Tibial nerve (tissue), 4 donors: ENCODE data around the gene FNTB. TPM values are rescaled to one million over a fixed set of nuclear protein-coding genes. Genes with fewer than 3 reads are reported as not detected.

Experiments used
- DNase-seq, 2 donors: peaks; one replicate each; pipeline ENCODE4 v3.0.0-alpha.2; 2019; ENCODE audit warnings: low spot score in 2 of 2
- H3K27ac ChIP-seq, 4 donors: fragments of 200-600 bp; sonication (generic) in 3 of 4; one replicate each; pipeline ENCODE4 v1.5.1; 2017 to 2019; ENCODE audit warnings: mild to moderate bottlenecking in 1 of 4
- H3K27me3 ChIP-seq, 2 donors: fragments of 200-600 bp; sonication (generic) in 1 of 2; one replicate each; pipeline versions ENCODE4 v1.5.1 to v1.6.0; 2017 to 2019
- H3K36me3 ChIP-seq, 3 donors: fragments of 200-600 bp; sonication (generic); one replicate each; pipeline ENCODE4 v1.5.1; 2018 to 2019
- H3K4me1 ChIP-seq, 4 donors: fragments of 200-600 bp; sonication (generic) in 3 of 4; one replicate each; pipeline ENCODE4 v1.5.1; 2017 to 2019
- H3K4me3 ChIP-seq, 4 donors: fragments of 200-600 bp; sonication (generic) in 3 of 4; one replicate each; pipeline ENCODE4 v1.5.1; 2017 to 2019; ENCODE audit warnings: mild to moderate bottlenecking in 1 of 4, moderate library complexity in 1 of 4
- H3K9me3 ChIP-seq, 4 donors: fragments of 200-600 bp; sonication (generic) in 3 of 4; one replicate each; pipeline ENCODE4 v1.5.1; 2017 to 2019
- EP300 ChIP-seq, 2 donors: sonication (generic); formaldehyde crosslinking; IDR thresholded peaks; one replicate each; pipeline ENCODE4 v1.6.1; 2017; ENCODE audit warnings: antibody characterized with exemption in 2 of 2, mild to moderate bottlenecking in 1 of 2
- POLR2A ChIP-seq, 2 donors: fragments of 450-650 bp; IDR thresholded peaks; one replicate each; pipeline ENCODE4 v1.6.1; 2017; ENCODE audit warnings: antibody characterized with exemption in 2 of 2, mild to moderate bottlenecking in 2 of 2, moderate library complexity in 2 of 2
- WGBS, 2 donors: methylation state at CpG; one replicate each; pipeline ENCODE4 v1.1.5; 2018; 5-methylcytosine and 5-hydroxymethylcytosine counted together
- total RNA-seq, 4 donors: library from RNA; depleted of rRNA; stranded (reverse); fragments of >200 nt; gene quantifications; one replicate each; pipeline ENCODE4 v1.1.0, GENCODE V29; 2016
- TF ChIP-seq, protein P1 (sequence below), 5 experiments: fragments of 200-600 bp in 3 of 5; fragments of 450-650 bp in 2 of 5; sonication (generic) in 3 of 5; IDR thresholded peaks; one replicate each; pipeline ENCODE4 v1.5.1; 2016 to 2019; ENCODE audit warnings: antibody characterized with exemption in 5 of 5, mild to moderate bottlenecking in 3 of 5, moderate library complexity in 2 of 5

Gene FNTB
- total RNA-seq, 4 donors from 2014 or later: 21.0 to 34.5 (median 31.0) TPM

DNA sequence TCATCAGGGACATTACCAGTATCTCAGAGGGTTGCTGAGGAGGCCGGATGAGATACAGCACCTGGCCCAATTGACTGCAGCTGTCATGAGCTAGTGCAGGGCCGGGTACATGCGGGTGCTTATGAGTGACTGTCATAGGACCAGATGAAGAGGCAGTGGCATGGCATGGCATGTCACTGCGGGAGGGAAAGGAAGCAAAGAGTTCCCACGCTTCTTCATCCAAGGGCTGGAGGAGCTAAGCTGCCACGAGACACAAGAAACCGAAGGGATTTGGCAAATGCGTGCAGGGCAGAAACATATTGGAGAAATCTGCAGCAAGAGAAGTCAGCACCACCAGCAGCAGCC, 33.4 kb upstream of the FNTB start:
- peaks cover 0 to 65% (median 0%) of the 10 kb centered on the region in 3 donors for H3K36me3 ChIP-seq
- no peak for DNase-seq
- no peak overlapping the region for H3K27ac ChIP-seq
- no peaks in the 10 kb centered on the region for H3K4me1 ChIP-seq
- 89 to 97% methylated on average over 8 of the region's 8 CpGs for WGBS, 2 donors
- H3K4me3 ChIP-seq: no peak overlapping the region
- TF ChIP-seq, protein P1, sequence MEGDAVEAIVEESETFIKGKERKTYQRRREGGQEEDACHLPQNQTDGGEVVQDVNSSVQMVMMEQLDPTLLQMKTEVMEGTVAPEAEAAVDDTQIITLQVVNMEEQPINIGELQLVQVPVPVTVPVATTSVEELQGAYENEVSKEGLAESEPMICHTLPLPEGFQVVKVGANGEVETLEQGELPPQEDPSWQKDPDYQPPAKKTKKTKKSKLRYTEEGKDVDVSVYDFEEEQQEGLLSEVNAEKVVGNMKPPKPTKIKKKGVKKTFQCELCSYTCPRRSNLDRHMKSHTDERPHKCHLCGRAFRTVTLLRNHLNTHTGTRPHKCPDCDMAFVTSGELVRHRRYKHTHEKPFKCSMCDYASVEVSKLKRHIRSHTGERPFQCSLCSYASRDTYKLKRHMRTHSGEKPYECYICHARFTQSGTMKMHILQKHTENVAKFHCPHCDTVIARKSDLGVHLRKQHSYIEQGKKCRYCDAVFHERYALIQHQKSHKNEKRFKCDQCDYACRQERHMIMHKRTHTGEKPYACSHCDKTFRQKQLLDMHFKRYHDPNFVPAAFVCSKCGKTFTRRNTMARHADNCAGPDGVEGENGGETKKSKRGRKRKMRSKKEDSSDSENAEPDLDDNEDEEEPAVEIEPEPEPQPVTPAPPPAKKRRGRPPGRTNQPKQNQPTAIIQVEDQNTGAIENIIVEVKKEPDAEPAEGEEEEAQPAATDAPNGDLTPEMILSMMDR (IDR thresholded peaks at IDR 0.05): no peak
- TF ChIP-seq EP300 (IDR thresholded peaks at IDR 0.05) (no peak), POLR2A (IDR thresholded peaks at IDR 0.05) (no peak)
- H3K27me3 ChIP-seq: no peaks in the 10 kb centered on the region
- H3K9me3 ChIP-seq: no peaks in the 10 kb centered on the region

DNA sequence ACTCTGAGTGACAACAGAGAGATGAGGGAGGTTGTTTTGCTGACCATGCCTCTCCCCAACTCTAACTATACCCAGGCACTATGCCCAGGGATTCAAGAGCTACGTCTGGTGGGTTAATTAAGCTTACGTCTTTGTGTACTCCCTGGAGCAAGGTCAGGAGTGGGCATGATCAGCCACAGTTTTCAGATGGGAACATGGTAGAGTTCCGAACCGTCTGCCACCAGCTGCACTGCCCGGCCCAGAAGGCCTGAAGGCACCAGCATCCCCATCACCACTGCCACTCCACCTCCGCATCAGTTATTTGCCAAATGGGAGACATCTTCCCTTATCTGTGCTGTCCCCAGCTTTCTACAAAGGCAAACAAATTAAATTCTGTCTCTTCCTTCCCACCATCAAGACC, 33.0 kb upstream of the FNTB start:
- Histone ChIP-seq H3K9me3 (no peaks in the 10 kb centered on the region), H3K36me3 (peaks cover 0 to 61% (median 0%) of the 10 kb centered on the region in 3 donors), H3K27ac (no peak overlapping the region), H3K4me1 (no peaks in the 10 kb centered on the region), H3K27me3 (no peaks in the 10 kb centered on the region), H3K4me3 (no peak overlapping the region)
- WGBS, 2 donors: 85 to 91% methylated on average over 6 of the region's 6 CpGs
- DNase-seq: no peak
- TF ChIP-seq, protein P1 (IDR thresholded peaks at IDR 0.05): no peak
- no peak for TF ChIP-seq POLR2A (IDR thresholded peaks at IDR 0.05)
- no peak for TF ChIP-seq EP300 (IDR thresholded peaks at IDR 0.05)

DNA sequence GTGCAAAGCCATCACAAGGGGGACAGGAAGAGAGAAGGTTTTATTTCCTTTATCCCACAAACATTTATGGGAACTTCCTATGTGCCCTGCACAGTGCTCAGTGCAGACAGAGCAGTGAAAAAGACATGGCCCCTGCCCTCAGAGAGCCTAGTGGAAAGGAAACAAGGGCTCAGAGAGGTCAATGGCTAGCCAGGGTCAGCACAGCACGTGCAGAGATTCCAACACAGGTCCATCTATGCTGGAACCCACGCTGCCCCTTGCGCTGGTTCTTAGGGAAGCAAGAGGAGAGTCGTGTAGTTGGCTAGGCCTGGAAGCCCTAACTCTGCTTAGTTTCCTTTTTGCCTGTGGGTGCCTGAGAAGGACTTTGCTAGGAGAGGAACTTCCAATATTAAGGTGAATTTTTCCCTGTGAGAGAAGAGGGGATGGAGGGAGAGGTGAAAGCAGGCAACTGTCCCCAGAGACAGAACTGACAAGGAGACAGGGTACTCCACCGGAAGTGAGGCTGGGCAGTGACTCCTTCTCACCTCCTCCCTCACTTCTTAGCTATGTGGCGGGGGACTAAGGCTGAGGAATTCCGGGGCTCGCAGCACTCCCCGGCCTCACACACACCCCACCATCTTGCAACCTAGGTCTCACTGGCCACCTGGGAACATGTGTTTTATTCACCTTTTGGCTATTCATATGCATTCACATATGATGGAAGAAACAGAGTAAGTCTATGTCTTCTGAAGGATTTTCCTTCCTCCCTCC, 32.0 kb upstream of the FNTB start:
- Histone ChIP-seq H3K4me1 (no peaks in the 10 kb centered on the region), H3K27me3 (no peaks in the 10 kb centered on the region), H3K4me3 (no peak overlapping the region), H3K27ac (no peak overlapping the region), H3K36me3 (peaks cover 0 to 52% (median 0%) of the 10 kb centered on the region in 3 donors), H3K9me3 (no peaks in the 10 kb centered on the region)
- DNase-seq: no peak
- TF ChIP-seq EP300 (IDR thresholded peaks at IDR 0.05): no peak
- no peak for TF ChIP-seq POLR2A (IDR thresholded peaks at IDR 0.05)
- TF ChIP-seq, protein P1 (IDR thresholded peaks at IDR 0.05): no peak
- WGBS, 2 donors: 79 to 85% methylated on average over 9 of the region's 9 CpGs

DNA sequence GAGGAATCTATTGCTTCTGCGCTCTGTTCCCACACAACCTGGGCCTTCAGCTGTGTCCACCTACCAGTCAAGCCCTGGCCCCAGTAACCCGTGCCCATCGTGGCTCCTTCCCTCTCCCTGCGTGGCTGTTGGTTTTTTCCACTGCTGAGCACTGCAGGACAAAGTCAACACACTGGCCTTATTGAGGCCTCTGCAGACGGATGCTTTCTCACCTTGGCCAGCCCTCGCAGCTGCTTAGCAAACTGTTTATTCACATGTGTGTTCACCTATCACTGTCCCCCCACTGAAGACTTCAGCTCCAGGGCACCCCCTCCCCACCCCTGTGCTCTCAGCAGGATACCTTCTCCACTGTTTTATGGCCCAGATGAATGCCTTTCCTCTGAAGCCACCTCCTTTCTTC, 31.4 kb upstream of the FNTB start:
- no peaks in the 10 kb centered on the region for H3K4me1 ChIP-seq
- no peak overlapping the region for H3K27ac ChIP-seq
- no peak for DNase-seq
- no peaks in the 10 kb centered on the region for H3K9me3 ChIP-seq
- WGBS, 2 donors: 67 to 74% methylated on average over 6 of the region's 6 CpGs
- H3K4me3 ChIP-seq: no peak overlapping the region
- peaks cover 0 to 46% (median 0%) of the 10 kb centered on the region in 3 donors for H3K36me3 ChIP-seq
- TF ChIP-seq, protein P1 (IDR thresholded peaks at IDR 0.05): no peak
- TF ChIP-seq EP300 (IDR thresholded peaks at IDR 0.05) (no peak), POLR2A (IDR thresholded peaks at IDR 0.05) (no peak)
- H3K27me3 ChIP-seq: no peaks in the 10 kb centered on the region

DNA sequence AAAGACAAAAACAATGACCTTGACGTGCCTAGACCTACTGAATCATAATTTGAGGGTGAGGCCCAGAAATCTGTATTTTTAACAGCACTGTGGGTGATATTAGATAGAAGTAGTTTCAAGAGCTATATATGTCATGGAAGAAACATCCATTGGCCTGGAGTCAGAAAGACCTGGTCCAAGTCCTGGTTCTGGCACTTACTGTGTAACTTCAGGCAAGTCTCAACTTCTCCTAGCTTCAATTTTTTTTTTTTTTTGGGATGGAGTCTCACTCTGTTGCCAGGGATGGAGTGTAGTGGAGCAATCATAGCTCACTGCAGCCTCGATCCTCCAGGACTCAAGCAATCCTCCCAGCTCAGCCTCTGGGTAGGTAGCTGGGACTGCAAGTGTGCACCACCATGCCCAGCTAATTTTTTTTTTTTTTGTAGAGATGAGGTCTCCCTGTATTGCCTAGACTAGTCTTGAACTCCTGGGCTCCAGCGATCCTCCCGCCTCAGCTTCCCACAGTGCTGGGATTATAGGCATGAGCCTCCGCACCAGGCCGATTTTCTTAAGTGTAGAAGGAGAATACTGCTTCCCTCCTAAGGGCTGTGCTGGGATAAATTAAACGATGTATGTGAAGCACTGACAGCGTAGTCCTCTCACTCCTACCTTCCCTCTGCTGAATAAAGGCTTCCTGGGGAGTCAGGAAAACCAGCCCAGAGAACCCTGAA, 29.8 kb upstream of the FNTB start:
- no peak for DNase-seq
- H3K27me3 ChIP-seq: no peaks in the 10 kb centered on the region
- H3K36me3 ChIP-seq: peaks cover 0 to 32% (median 0%) of the 10 kb centered on the region in 3 donors
- H3K27ac ChIP-seq: no peak overlapping the region
- 90% methylated on average over 8 of the region's 8 CpGs for WGBS, 2 donors
- H3K9me3 ChIP-seq: no peaks in the 10 kb centered on the region
- TF ChIP-seq EP300 (IDR thresholded peaks at IDR 0.05) (no peak), POLR2A (IDR thresholded peaks at IDR 0.05) (no peak)
- TF ChIP-seq, protein P1 (IDR thresholded peaks at IDR 0.05): no peak
- H3K4me1 ChIP-seq: no peaks in the 10 kb centered on the region
- H3K4me3 ChIP-seq: no peak overlapping the region
